Measurements from ENCODE around the gene PAFAH1B1. TPM values are rescaled to one million over a fixed set of nuclear protein-coding genes. Genes with fewer than 3 reads are reported as not detected.
A peak's percentile ranks its signal among the peaks of the same experiment; 100 is the strongest.

Gene PAFAH1B1
- total RNA-seq, 1 donor from 2014 or later, result 109 TPM

GRCh38 chr17:2591040-2591640, 2.3 kb upstream of the PAFAH1B1 start:
- Histone ChIP-seq H3K36me3 (ENCODE audit: control insufficient read depth, insufficient read depth, low read length) (no peaks in the 10 kb centered on the region), H3K4me3 (ENCODE audit: low read depth, low read length) (no peak overlapping the region), H3K27me3 (ENCODE audit: control insufficient read depth, insufficient read depth, low read length) (no peaks in the 10 kb centered on the region)
- FAIRE-seq (no peak), DNase-seq (ENCODE audit: low read depth) (no peak)
- TF ChIP-seq CTCF (IDR thresholded peaks at IDR 0.05; ENCODE audit: insufficient read depth, low read length, severe bottlenecking), result no peak

GRCh38 chr17:2593821-2594721, 617 bp downstream of the PAFAH1B1 start:
- no peak for FAIRE-seq
- peak overlapping the region; percentile 97 for H3K4me3 ChIP-seq (ENCODE audit: low read depth, low read length)
- no peak for TF ChIP-seq CTCF (IDR thresholded peaks at IDR 0.05; ENCODE audit: insufficient read depth, low read length, severe bottlenecking)
- DNase-seq (ENCODE audit: low read depth), result peak; percentile 37
- no peaks in the 10 kb centered on the region for H3K27me3 ChIP-seq (ENCODE audit: control insufficient read depth, insufficient read depth, low read length)
- no peaks in the 10 kb centered on the region for H3K36me3 ChIP-seq (ENCODE audit: control insufficient read depth, insufficient read depth, low read length)

- no peaks in the 10 kb centered on the region for H3K36me3 ChIP-seq (ENCODE audit: control insufficient read depth, insufficient read depth, low read length)
- no peaks in the 10 kb centered on the region for H3K27me3 ChIP-seq (ENCODE audit: control insufficient read depth, insufficient read depth, low read length)
- no peak for FAIRE-seq
- DNase-seq (ENCODE audit: low read depth), result peak; percentile 3
- no peak for TF ChIP-seq CTCF (IDR thresholded peaks at IDR 0.05; ENCODE audit: insufficient read depth, low read length, severe bottlenecking)
- H3K4me3 ChIP-seq (ENCODE audit: low read depth, low read length), result peak overlapping the region; percentile 97
These were observed 1.5 kb downstream of the PAFAH1B1 start for GRCh38 chr17:2594722-2595599.

GRCh38 chr17:2595716-2596115, 2.3 kb downstream of the PAFAH1B1 start:
- peak overlapping the region; percentile 97 for H3K4me3 ChIP-seq (ENCODE audit: low read depth, low read length)
- no peaks in the 10 kb centered on the region for H3K27me3 ChIP-seq (ENCODE audit: control insufficient read depth, insufficient read depth, low read length)
- TF ChIP-seq CTCF (IDR thresholded peaks at IDR 0.05; ENCODE audit: insufficient read depth, low read length, severe bottlenecking), result no peak
- H3K36me3 ChIP-seq (ENCODE audit: control insufficient read depth, insufficient read depth, low read length), result no peaks in the 10 kb centered on the region
- DNase-seq (ENCODE audit: low read depth), result no peak
- FAIRE-seq, result no peak

GRCh38 chr17:2598166-2598565, 4.7 kb downstream of the PAFAH1B1 start:
- Histone ChIP-seq H3K36me3 (ENCODE audit: control insufficient read depth, insufficient read depth, low read length) (no peaks in the 10 kb centered on the region), H3K27me3 (ENCODE audit: control insufficient read depth, insufficient read depth, low read length) (no peaks in the 10 kb centered on the region), H3K4me3 (ENCODE audit: low read depth, low read length) (no peak overlapping the region)
- TF ChIP-seq CTCF (IDR thresholded peaks at IDR 0.05; ENCODE audit: insufficient read depth, low read length, severe bottlenecking), result no peak
- DNase-seq (ENCODE audit: low read depth), result peak; percentile 39
- no peak for FAIRE-seq
